K562 (cell line): ENCODE measurements around the gene C1QTNF12. TPM values are rescaled to one million over a fixed set of nuclear protein-coding genes. Genes with fewer than 3 reads are reported as not detected.

Experiments used
- ATAC-seq: fragments of 200-7000 bp; cut with Tn5 transposase; 3 replicates; pipeline ENCODE4 v1.9.1; 2020; ENCODE audit warnings: moderate library complexity
- BruUV-seq: library from RNA; stranded (reverse); fragments of 400-500 nt; replicated peaks from 2 replicates; lab custom pipeline; 2021; lab: Mats Ljungman, UMichigan
- CTCF ChIA-PET: fragments of 300-600 bp; formaldehyde crosslinking; extraction: SDS; loops from one replicate; lab custom pipeline; 2021; ENCODE audit warnings: low intra/inter-chr PET ratio; lab: Yijun Ruan, JAX
- POLR2A ChIA-PET: fragments of 300-600, 350-650 bp; sonication (Branson Sonifier 250); formaldehyde crosslinking; extraction: SDS; loops from one replicate; lab custom pipeline; 2021; ENCODE audit warnings: antibody characterized with exemption, inconsistent platforms; lab: Yijun Ruan, JAX
- DNase-seq, 4 experiments: peaks; one replicate each; pipeline versions ENCODE4 v3.0.0 to v3.0.0-alpha.2; 2011 to 2018; ENCODE audit warnings: low spot score in 3 of 4, mixed read lengths in 3 of 4; ENCODE audit errors: extremely low read depth in 1 of 4
- FAIRE-seq: peaks from 2 replicates; lab custom pipeline; 2011; peaks lifted over from hg19 to GRCh38; lab: Jason Lieb, UNC
- H2AFZ ChIP-seq: 2 replicates; pipeline ENCODE4 v1.6.0; 2011; ENCODE audit warnings: low read depth, low read length, control low read depth, inconsistent platforms
- H3K27ac ChIP-seq: fragments of 200-600 bp; 3 replicates; pipeline ENCODE4 v1.8.0; 2011; ENCODE audit warnings: low read depth, mild to moderate bottlenecking, control low read depth, inconsistent platforms, low read length, moderate library complexity, mixed read lengths; ENCODE audit errors: extremely low read depth
- H3K27me3 ChIP-seq, 2 experiments: fragments of 300-600 bp in 1 of 2; 2 replicates in 1 of 2; 3 replicates in 1 of 2; pipeline versions ENCODE4 v1.6.0 to v1.8.0; 2011; ENCODE audit warnings: inconsistent platforms in 2 of 2, low read length in 2 of 2, mild to moderate bottlenecking in 1 of 2, mixed read lengths in 1 of 2, moderate library complexity in 1 of 2; ENCODE audit not compliant: control insufficient read depth in 2 of 2, insufficient read depth in 2 of 2
- H3K36me3 ChIP-seq: fragments of 300-600 bp; 3 replicates; pipeline ENCODE4 v1.8.0; 2011; ENCODE audit warnings: mild to moderate bottlenecking, low read length, inconsistent platforms; ENCODE audit not compliant: control insufficient read depth, insufficient read depth
- H3K4me1 ChIP-seq, 2 experiments: fragments of 200-600 bp in 1 of 2; replicated peaks in 1 of 2; 2 replicates in 1 of 2; 3 replicates in 1 of 2; pipeline versions ENCODE4 v1.5.1 to v1.8.0; 2011; ENCODE audit warnings: inconsistent platforms in 2 of 2, low read length in 2 of 2, mild to moderate bottlenecking in 1 of 2, mixed read lengths in 1 of 2, moderate library complexity in 1 of 2; ENCODE audit not compliant: control insufficient read depth in 2 of 2, insufficient read depth in 2 of 2
- H3K4me2 ChIP-seq: 2 replicates; pipeline ENCODE4 v1.6.1; 2011; ENCODE audit warnings: low read length, control low read depth, inconsistent platforms, mixed read lengths; ENCODE audit not compliant: insufficient read depth
- H3K4me3 ChIP-seq: fragments of 200-600 bp; sonication (generic), shearing (Covaris generic); 2 replicates; pipeline ENCODE4 v1.5.1; 2016; ENCODE audit warnings: control low read depth, inconsistent platforms
- H3K79me2 ChIP-seq: fragments of 200-600 bp; 3 replicates; pipeline ENCODE4 v1.8.0; 2011; ENCODE audit warnings: low read length, inconsistent platforms; ENCODE audit not compliant: control insufficient read depth, insufficient read depth
- H3K9ac ChIP-seq, 2 experiments: 2 replicates each; pipeline versions ENCODE4 v1.6.0 to v1.6.1; 2011; ENCODE audit warnings: low read depth in 2 of 2, low read length in 2 of 2, control low read depth in 1 of 2, inconsistent platforms in 1 of 2, mild to moderate bottlenecking in 1 of 2, mixed read lengths in 1 of 2; ENCODE audit not compliant: insufficient read depth in 1 of 2
- H3K9me1 ChIP-seq: one replicate; pipeline ENCODE4 v1.6.0; 2011; ENCODE audit warnings: inconsistent platforms, mild to moderate bottlenecking, low read length, moderate library complexity; ENCODE audit not compliant: control insufficient read depth, insufficient read depth
- H3K9me3 ChIP-seq: replicated peaks from 2 replicates; pipeline ENCODE4 v1.5.1; 2011; ENCODE audit warnings: low read depth, low read length, inconsistent platforms; ENCODE audit not compliant: control insufficient read depth, insufficient read depth
- H4K20me1 ChIP-seq: replicated peaks from 2 replicates; pipeline ENCODE4 v1.6.1; 2011; ENCODE audit warnings: low read length, inconsistent platforms, mixed read lengths; ENCODE audit not compliant: control insufficient read depth, insufficient read depth
- POLR2G ChIP-seq: fragments of 200-400 bp; formaldehyde crosslinking; IDR thresholded peaks from 2 replicates; pipeline ENCODE4 v1.6.1; 2017; ENCODE audit warnings: low read depth, mild to moderate bottlenecking, antibody characterized with exemption, low read length, moderate library complexity
- RBFOX2 ChIP-seq: fragments of 200-400 bp; formaldehyde crosslinking; IDR thresholded peaks from 2 replicates; pipeline ENCODE4 v1.6.1; 2017; ENCODE audit warnings: low read depth, mild to moderate bottlenecking, low read length, moderate library complexity
- WGBS: fragments of 100-300 bp; shearing (Covaris generic); methylation state at CpG from one replicate; pipeline ENCODE4 v1.1.6; 2016; ENCODE audit warnings: low coverage, mixed read lengths; ENCODE audit not compliant: insufficient coverage; ENCODE audit errors: missing lambda C conversion rate; 5-methylcytosine and 5-hydroxymethylcytosine counted together
- in situ Hi-C: fragments of 300-500 bp; cut with MboI; formaldehyde crosslinking; loops from 4 replicates; pipeline ENCODE4 v1.15.0; 2018; ENCODE audit warnings: inconsistent platforms, mixed read lengths
- intact Hi-C: fragments of 100-400 bp; cut with micrococcal nuclease; formaldehyde crosslinking; loops from 2 replicates; pipeline ENCODE4 v1.14.2; 2022
- polyA plus RNA-seq, 8 experiments: library from polyadenylated mRNA; depleted of rRNA in 4 of 8; stranded (reverse) in 5 of 8; unstranded in 3 of 8; fragments of >200 nt; fragmentation: Nextera tagmentation in 2 of 8; fragmentation: Illumina TruSeq in 1 of 8; extraction: Ambion mirVana in 2 of 8; extraction: Trizol in 1 of 8; gene quantifications; 2 replicates each; pipeline versions ENCODE4 v1.2.1 to v1.2.3, GENCODE V29; 2011 to 2014; ENCODE audit warnings: inconsistent platforms in 1 of 8, missing spikeins in 1 of 8
- total RNA-seq, 7 experiments: library from RNA; depleted of rRNA in 6 of 7; stranded (reverse); fragments of >200 nt in 6 of 7; fragmentation: Illumina TruSeq in 2 of 7; extraction: Trizol in 2 of 7; gene quantifications; 2 replicates each; pipeline versions ENCODE4 v1.2.1 to v1.2.3, GENCODE V29; 2011 to 2021; ENCODE audit warnings: low replicate concordance in 1 of 7
- TF ChIP-seq, protein P1 (sequence below): sonication (generic); formaldehyde crosslinking; IDR thresholded peaks from 2 replicates; pipeline ENCODE4 v1.8.0; 2022; ENCODE audit warnings: mild to moderate bottlenecking, missing genetic modification reagents

Gene C1QTNF12
- total and polyA plus RNA-seq, 9 of the 15 experiments (the other 6 are each of a cell fraction or from before 2014, with no cell fraction given): 0.11 to 4.3 (median 0.93) TPM; not detected in 3

DNA sequence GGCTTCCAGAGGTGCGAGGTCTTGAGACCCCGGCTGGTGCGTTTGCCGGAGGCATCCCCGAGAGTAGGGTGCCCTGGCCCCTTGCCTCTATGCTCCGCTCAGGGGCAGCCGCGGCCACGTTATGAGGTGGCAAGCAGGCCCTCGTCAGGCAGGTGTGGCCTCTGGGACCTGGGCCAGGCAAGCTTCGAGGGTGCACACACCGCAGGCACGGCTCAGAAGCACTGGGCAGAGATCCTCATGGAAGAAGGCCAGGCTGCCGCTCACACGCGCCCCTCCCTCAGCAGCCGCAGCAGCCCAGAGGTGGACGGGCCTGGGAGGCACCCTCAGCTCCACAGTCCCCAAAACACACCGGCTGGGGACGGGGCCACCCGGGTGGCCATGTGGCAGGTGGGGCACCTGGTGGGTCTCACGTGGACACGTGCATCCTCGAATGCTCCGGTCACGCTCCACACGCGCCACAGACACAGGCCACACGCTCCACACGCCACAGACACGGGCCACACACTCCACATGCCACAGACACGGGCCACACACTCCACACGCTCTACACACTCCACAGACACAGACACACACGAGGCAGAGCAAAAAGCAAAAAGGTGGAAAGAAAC is 21.2 kb downstream of the C1QTNF12 start:
- Histone ChIP-seq H3K36me3 (peaks cover 96% of the 10 kb centered on the region; the same call in 2 of the 3 replicates), H4K20me1 (peaks cover 9% of the 10 kb centered on the region; the same call in 1 of the 2 replicates), H3K4me1 (peaks cover 0 to 64% of the 10 kb centered on the region in 2 experiments; a peak in 3 of 5 replicates), H3K79me2 (peaks cover 63% of the 10 kb centered on the region), H3K4me3 (no peak overlapping the region), H3K4me2 (no peak overlapping the region), H3K9me3 (no peaks in the 10 kb centered on the region), H3K27me3 (no peaks in the 10 kb centered on the region), H2AFZ (no peak overlapping the region), H3K27ac (no peak overlapping the region), H3K9ac (peak overlapping the region in 1 of 2 experiments; percentile 31; a peak in 1 of 4 replicates), H3K9me1 (no peaks in the 10 kb centered on the region)
- FAIRE-seq: no peak
- DNase-seq: no peak
- ChIA-PET POLR2A (interaction anchor here (0.6 to 1.8 kb wide), 2 partner anchors 12 to 81 kb away, joined by 3 to 4 read pairs; no protein-coding TSS in a partner anchor), CTCF (no interaction called here)
- TF ChIP-seq, protein P1, sequence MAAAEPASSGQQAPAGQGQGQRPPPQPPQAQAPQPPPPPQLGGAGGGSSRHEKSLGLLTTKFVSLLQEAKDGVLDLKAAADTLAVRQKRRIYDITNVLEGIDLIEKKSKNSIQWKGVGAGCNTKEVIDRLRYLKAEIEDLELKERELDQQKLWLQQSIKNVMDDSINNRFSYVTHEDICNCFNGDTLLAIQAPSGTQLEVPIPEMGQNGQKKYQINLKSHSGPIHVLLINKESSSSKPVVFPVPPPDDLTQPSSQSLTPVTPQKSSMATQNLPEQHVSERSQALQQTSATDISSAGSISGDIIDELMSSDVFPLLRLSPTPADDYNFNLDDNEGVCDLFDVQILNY (CRISPR knock-in tag): no peak
- peak; percentile 67 for TF ChIP-seq RBFOX2
- TF ChIP-seq POLR2G: peak; percentile 62
- in situ Hi-C loops: no loop called here
- ATAC-seq: no peak
- no TSS peak for BruUV-seq
- intact Hi-C loops: no loop called here
- WGBS: 97% methylated on average over 34 of the region's 34 CpGs
